ENCODE data around the gene GSTM3. TPM values are rescaled to one million over a fixed set of nuclear protein-coding genes. Genes with fewer than 3 reads are reported as not detected.

Gene GSTM3
- total RNA-seq, 1 experiment from 2014 or later, result 2.2 TPM

DNA sequence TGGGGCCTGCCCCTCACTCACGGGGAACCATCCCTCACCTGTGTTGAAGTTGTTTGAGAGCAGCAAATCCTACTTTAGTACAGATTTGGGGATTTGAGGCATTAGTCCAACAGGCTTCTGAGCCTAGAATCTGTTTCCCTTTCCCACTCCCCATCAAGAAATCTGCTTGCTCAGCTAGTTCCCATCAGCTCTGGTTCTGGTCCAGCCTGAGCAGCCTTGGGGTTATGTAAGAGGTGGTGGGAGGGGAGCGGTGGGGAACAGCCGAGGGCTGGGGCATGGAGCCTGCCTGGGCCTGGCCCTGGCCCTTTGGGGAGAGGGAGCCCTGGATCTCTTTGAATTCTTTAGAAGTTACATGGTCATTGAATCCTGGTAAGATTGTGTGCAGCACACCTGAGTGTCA is 24.7 kb downstream of the GSTM3 start:
- H3K4me1 Mint-ChIP-seq, result no peaks in the 10 kb centered on the region
- ATAC-seq (no peak), DNase-seq (ENCODE audit: low spot score) (no peak)
- TF ChIP-seq, protein P1, sequence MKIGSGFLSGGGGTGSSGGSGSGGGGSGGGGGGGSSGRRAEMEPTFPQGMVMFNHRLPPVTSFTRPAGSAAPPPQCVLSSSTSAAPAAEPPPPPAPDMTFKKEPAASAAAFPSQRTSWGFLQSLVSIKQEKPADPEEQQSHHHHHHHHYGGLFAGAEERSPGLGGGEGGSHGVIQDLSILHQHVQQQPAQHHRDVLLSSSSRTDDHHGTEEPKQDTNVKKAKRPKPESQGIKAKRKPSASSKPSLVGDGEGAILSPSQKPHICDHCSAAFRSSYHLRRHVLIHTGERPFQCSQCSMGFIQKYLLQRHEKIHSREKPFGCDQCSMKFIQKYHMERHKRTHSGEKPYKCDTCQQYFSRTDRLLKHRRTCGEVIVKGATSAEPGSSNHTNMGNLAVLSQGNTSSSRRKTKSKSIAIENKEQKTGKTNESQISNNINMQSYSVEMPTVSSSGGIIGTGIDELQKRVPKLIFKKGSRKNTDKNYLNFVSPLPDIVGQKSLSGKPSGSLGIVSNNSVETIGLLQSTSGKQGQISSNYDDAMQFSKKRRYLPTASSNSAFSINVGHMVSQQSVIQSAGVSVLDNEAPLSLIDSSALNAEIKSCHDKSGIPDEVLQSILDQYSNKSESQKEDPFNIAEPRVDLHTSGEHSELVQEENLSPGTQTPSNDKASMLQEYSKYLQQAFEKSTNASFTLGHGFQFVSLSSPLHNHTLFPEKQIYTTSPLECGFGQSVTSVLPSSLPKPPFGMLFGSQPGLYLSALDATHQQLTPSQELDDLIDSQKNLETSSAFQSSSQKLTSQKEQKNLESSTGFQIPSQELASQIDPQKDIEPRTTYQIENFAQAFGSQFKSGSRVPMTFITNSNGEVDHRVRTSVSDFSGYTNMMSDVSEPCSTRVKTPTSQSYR (CRISPR knock-in tag; IDR thresholded peaks at IDR 0.05), result no peak
- no peak for TF ChIP-seq NFYB (CRISPR knock-in tag; conservative IDR thresholded peaks at IDR 0.05; ENCODE audit: low read depth)
- TF ChIP-seq ELF4 (CRISPR knock-in tag; IDR thresholded peaks at IDR 0.05; ENCODE audit: low read depth), result no peak
- no peak for TF ChIP-seq TEAD4 (CRISPR knock-in tag; IDR thresholded peaks at IDR 0.05)
- TF ChIP-seq, protein P2, sequence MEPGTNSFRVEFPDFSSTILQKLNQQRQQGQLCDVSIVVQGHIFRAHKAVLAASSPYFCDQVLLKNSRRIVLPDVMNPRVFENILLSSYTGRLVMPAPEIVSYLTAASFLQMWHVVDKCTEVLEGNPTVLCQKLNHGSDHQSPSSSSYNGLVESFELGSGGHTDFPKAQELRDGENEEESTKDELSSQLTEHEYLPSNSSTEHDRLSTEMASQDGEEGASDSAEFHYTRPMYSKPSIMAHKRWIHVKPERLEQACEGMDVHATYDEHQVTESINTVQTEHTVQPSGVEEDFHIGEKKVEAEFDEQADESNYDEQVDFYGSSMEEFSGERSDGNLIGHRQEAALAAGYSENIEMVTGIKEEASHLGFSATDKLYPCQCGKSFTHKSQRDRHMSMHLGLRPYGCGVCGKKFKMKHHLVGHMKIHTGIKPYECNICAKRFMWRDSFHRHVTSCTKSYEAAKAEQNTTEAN (CRISPR knock-in tag; IDR thresholded peaks at IDR 0.05), result no peak
- TF ChIP-seq, protein P3, sequence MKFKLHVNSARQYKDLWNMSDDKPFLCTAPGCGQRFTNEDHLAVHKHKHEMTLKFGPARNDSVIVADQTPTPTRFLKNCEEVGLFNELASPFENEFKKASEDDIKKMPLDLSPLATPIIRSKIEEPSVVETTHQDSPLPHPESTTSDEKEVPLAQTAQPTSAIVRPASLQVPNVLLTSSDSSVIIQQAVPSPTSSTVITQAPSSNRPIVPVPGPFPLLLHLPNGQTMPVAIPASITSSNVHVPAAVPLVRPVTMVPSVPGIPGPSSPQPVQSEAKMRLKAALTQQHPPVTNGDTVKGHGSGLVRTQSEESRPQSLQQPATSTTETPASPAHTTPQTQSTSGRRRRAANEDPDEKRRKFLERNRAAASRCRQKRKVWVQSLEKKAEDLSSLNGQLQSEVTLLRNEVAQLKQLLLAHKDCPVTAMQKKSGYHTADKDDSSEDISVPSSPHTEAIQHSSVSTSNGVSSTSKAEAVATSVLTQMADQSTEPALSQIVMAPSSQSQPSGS (CRISPR knock-in tag; IDR thresholded peaks at IDR 0.05; ENCODE audit: borderline replicate concordance, low read depth), result no peak
- TF ChIP-seq SP1 (CRISPR knock-in tag; conservative IDR thresholded peaks at IDR 0.05), result no peak
- no peak for TF ChIP-seq ZNF423 (CRISPR knock-in tag; IDR thresholded peaks at IDR 0.05)
- no peak for TF ChIP-seq ZNF138 (CRISPR knock-in tag; conservative IDR thresholded peaks at IDR 0.05)
- TF ChIP-seq KAT7 (CRISPR knock-in tag; IDR thresholded peaks at IDR 0.05; ENCODE audit: borderline replicate concordance), result no peak
- no peak for TF ChIP-seq GABPB1 (CRISPR knock-in tag; IDR thresholded peaks at IDR 0.05)
- TF ChIP-seq ZNF416 (CRISPR knock-in tag; IDR thresholded peaks at IDR 0.05), result no peak
- TF ChIP-seq NFATC4 (CRISPR knock-in tag; IDR thresholded peaks at IDR 0.05), result no peak
- TF ChIP-seq, protein P4, sequence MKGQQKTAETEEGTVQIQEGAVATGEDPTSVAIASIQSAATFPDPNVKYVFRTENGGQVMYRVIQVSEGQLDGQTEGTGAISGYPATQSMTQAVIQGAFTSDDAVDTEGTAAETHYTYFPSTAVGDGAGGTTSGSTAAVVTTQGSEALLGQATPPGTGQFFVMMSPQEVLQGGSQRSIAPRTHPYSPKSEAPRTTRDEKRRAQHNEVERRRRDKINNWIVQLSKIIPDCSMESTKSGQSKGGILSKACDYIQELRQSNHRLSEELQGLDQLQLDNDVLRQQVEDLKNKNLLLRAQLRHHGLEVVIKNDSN (CRISPR knock-in tag; IDR thresholded peaks at IDR 0.05), result no peak
- no peak for TF ChIP-seq ZNF317 (CRISPR knock-in tag; IDR thresholded peaks at IDR 0.05; ENCODE audit: borderline replicate concordance, low read depth)
- TF ChIP-seq, protein P5, sequence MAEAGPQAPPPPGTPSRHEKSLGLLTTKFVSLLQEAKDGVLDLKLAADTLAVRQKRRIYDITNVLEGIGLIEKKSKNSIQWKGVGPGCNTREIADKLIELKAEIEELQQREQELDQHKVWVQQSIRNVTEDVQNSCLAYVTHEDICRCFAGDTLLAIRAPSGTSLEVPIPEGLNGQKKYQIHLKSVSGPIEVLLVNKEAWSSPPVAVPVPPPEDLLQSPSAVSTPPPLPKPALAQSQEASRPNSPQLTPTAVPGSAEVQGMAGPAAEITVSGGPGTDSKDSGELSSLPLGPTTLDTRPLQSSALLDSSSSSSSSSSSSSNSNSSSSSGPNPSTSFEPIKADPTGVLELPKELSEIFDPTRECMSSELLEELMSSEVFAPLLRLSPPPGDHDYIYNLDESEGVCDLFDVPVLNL (CRISPR knock-in tag; IDR thresholded peaks at IDR 0.05; ENCODE audit: borderline replicate concordance, low read depth), result no peak
- TF ChIP-seq, protein P6, sequence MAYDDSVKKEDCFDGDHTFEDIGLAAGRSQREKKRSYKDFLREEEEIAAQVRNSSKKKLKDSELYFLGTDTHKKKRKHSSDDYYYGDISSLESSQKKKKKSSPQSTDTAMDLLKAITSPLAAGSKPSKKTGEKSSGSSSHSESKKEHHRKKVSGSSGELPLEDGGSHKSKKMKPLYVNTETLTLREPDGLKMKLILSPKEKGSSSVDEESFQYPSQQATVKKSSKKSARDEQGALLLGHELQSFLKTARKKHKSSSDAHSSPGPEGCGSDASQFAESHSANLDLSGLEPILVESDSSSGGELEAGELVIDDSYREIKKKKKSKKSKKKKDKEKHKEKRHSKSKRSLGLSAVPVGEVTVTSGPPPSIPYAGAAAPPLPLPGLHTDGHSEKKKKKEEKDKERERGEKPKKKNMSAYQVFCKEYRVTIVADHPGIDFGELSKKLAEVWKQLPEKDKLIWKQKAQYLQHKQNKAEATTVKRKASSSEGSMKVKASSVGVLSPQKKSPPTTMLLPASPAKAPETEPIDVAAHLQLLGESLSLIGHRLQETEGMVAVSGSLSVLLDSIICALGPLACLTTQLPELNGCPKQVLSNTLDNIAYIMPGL (CRISPR knock-in tag; IDR thresholded peaks at IDR 0.05), result no peak
- no peak for TF ChIP-seq HMGA2 (CRISPR knock-in tag; IDR thresholded peaks at IDR 0.05)
- no peak for TF ChIP-seq RORB (CRISPR knock-in tag; IDR thresholded peaks at IDR 0.05)
- H3K27me3 Mint-ChIP-seq (ENCODE audit: low read depth), result no peaks in the 10 kb centered on the region; the same call in 1 of the 2 replicates
- ChIA-PET POLR2A (no interaction called here), CTCF (interaction anchor here (2.5 kb wide), 1 partner anchor 76 kb away, joined by 15 read pairs; no protein-coding TSS in a partner anchor)
- H3K9me3 Mint-ChIP-seq, result no peaks in the 10 kb centered on the region
- H3K27ac Mint-ChIP-seq, result no peak overlapping the region
- no peaks in the 10 kb centered on the region for H3K36me3 Mint-ChIP-seq
- no peak overlapping the region for H3K4me3 Mint-ChIP-seq
